Tibial nerve (tissue), 4 donors: ENCODE data around the gene GGA1.

Experiments
- CTCF ChIP-seq, 5 experiments: fragments of 200-600 bp in 3 of 5; fragments of 450-650 bp in 2 of 5; sonication (generic) in 3 of 5; IDR thresholded peaks; one replicate each; pipeline ENCODE4 v1.5.1; 2016 to 2019; ENCODE audit warnings: antibody characterized with exemption in 5 of 5, mild to moderate bottlenecking in 3 of 5, moderate library complexity in 2 of 5
- EP300 ChIP-seq, 2 donors: sonication (generic); formaldehyde crosslinking; IDR thresholded peaks; one replicate each; pipeline ENCODE4 v1.6.1; 2017; ENCODE audit warnings: antibody characterized with exemption in 2 of 2, mild to moderate bottlenecking in 1 of 2
- POLR2A ChIP-seq, 2 donors: fragments of 450-650 bp; IDR thresholded peaks; one replicate each; pipeline ENCODE4 v1.6.1; 2017; ENCODE audit warnings: antibody characterized with exemption in 2 of 2, mild to moderate bottlenecking in 2 of 2, moderate library complexity in 2 of 2

GRCh38 chr22:37635157-37635556 is 26.5 kb downstream of the GGA1 start:
- TF ChIP-seq CTCF (IDR thresholded peaks at IDR 0.05): no peak
- no peak for TF ChIP-seq POLR2A (IDR thresholded peaks at IDR 0.05)
- TF ChIP-seq EP300 (IDR thresholded peaks at IDR 0.05): no peak
